ENCODE measurements around the gene RAB40C.

GRCh38 chr16:619476-620100 lies 29.7 kb downstream of the RAB40C start:
- TF ChIP-seq SIN3A (IDR thresholded peaks at IDR 0.05; ENCODE audit: borderline replicate concordance, insufficient read depth, low read depth, low read length), result no peak
- TF ChIP-seq, protein P1, sequence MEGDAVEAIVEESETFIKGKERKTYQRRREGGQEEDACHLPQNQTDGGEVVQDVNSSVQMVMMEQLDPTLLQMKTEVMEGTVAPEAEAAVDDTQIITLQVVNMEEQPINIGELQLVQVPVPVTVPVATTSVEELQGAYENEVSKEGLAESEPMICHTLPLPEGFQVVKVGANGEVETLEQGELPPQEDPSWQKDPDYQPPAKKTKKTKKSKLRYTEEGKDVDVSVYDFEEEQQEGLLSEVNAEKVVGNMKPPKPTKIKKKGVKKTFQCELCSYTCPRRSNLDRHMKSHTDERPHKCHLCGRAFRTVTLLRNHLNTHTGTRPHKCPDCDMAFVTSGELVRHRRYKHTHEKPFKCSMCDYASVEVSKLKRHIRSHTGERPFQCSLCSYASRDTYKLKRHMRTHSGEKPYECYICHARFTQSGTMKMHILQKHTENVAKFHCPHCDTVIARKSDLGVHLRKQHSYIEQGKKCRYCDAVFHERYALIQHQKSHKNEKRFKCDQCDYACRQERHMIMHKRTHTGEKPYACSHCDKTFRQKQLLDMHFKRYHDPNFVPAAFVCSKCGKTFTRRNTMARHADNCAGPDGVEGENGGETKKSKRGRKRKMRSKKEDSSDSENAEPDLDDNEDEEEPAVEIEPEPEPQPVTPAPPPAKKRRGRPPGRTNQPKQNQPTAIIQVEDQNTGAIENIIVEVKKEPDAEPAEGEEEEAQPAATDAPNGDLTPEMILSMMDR (IDR thresholded peaks at IDR 0.05), result no peak
- TF ChIP-seq, protein P2, sequence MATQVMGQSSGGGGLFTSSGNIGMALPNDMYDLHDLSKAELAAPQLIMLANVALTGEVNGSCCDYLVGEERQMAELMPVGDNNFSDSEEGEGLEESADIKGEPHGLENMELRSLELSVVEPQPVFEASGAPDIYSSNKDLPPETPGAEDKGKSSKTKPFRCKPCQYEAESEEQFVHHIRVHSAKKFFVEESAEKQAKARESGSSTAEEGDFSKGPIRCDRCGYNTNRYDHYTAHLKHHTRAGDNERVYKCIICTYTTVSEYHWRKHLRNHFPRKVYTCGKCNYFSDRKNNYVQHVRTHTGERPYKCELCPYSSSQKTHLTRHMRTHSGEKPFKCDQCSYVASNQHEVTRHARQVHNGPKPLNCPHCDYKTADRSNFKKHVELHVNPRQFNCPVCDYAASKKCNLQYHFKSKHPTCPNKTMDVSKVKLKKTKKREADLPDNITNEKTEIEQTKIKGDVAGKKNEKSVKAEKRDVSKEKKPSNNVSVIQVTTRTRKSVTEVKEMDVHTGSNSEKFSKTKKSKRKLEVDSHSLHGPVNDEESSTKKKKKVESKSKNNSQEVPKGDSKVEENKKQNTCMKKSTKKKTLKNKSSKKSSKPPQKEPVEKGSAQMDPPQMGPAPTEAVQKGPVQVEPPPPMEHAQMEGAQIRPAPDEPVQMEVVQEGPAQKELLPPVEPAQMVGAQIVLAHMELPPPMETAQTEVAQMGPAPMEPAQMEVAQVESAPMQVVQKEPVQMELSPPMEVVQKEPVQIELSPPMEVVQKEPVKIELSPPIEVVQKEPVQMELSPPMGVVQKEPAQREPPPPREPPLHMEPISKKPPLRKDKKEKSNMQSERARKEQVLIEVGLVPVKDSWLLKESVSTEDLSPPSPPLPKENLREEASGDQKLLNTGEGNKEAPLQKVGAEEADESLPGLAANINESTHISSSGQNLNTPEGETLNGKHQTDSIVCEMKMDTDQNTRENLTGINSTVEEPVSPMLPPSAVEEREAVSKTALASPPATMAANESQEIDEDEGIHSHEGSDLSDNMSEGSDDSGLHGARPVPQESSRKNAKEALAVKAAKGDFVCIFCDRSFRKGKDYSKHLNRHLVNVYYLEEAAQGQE (IDR thresholded peaks at IDR 0.05; ENCODE audit: insufficient read depth in 1 of 2, low read depth in 2 of 2, low read length in 1 of 2), result no peak
- no peak for TF ChIP-seq POLR2AphosphoS5 (IDR thresholded peaks at IDR 0.05; ENCODE audit: low read depth, low read length)
- no peak for TF ChIP-seq TCF7L2 (IDR thresholded peaks at IDR 0.05; ENCODE audit: low read depth, low read length)
